Tibial nerve (tissue), 4 donors: Measurements from ENCODE around the gene GRB10.

ENCODE experiments used
- CTCF ChIP-seq, 5 experiments: fragments of 200-600 bp in 3 of 5; fragments of 450-650 bp in 2 of 5; sonication (generic) in 3 of 5; IDR thresholded peaks; one replicate each; pipeline ENCODE4 v1.5.1; 2016 to 2019; ENCODE audit warnings: antibody characterized with exemption in 5 of 5, mild to moderate bottlenecking in 3 of 5, moderate library complexity in 2 of 5
- EP300 ChIP-seq, 2 donors: sonication (generic); formaldehyde crosslinking; IDR thresholded peaks; one replicate each; pipeline ENCODE4 v1.6.1; 2017; ENCODE audit warnings: antibody characterized with exemption in 2 of 2, mild to moderate bottlenecking in 1 of 2
- POLR2A ChIP-seq, 2 donors: fragments of 450-650 bp; IDR thresholded peaks; one replicate each; pipeline ENCODE4 v1.6.1; 2017; ENCODE audit warnings: antibody characterized with exemption in 2 of 2, mild to moderate bottlenecking in 2 of 2, moderate library complexity in 2 of 2

GRCh38 chr7:50721661-50722259, 60.9 kb downstream of the GRB10 start:
- no peak for TF ChIP-seq CTCF (IDR thresholded peaks at IDR 0.05)
- TF ChIP-seq POLR2A (IDR thresholded peaks at IDR 0.05) = no peak
- no peak for TF ChIP-seq EP300 (IDR thresholded peaks at IDR 0.05)
